Panc1 (cell line): ENCODE results near the gene FCSK. TPM values are rescaled to one million over a fixed set of nuclear protein-coding genes. Genes with fewer than 3 reads are reported as not detected.
"Not testable (repeated sequence)": the region's sequence is repeated elsewhere in the genome, so short reads cannot be mapped to it uniquely, and the experiment has no call there.

ENCODE experiments used
- ATAC-seq: fragments of 200-7000 bp; cut with Tn5 transposase; 2 replicates; pipeline ENCODE4 v1.9.1; 2020; ENCODE audit warnings: mild to moderate bottlenecking, moderate library complexity
- BruUV-seq: library from RNA; stranded (reverse); fragments of 400-500 nt; replicated peaks from 2 replicates; lab custom pipeline; 2021; lab: Mats Ljungman, UMichigan
- CTCF ChIA-PET: fragments of 300-600 bp; sonication (Branson Sonifier 250); formaldehyde crosslinking; loops from one replicate; lab custom pipeline; 2022; ENCODE audit warnings: antibody characterized with exemption; lab: Charles Lee
- POLR2A ChIA-PET: fragments of 300-600 bp; sonication (Branson Sonifier 250); formaldehyde crosslinking; loops from one replicate; lab custom pipeline; 2022; ENCODE audit warnings: antibody characterized with exemption; lab: Charles Lee
- DNase-seq: peaks from one replicate; pipeline ENCODE4 v3.0.0-alpha.2; 2010; ENCODE audit warnings: low read depth, low spot score
- H3K27ac ChIP-seq: 2 replicates; pipeline ENCODE4 v1.5.1; 2011; ENCODE audit warnings: mild to moderate bottlenecking, low read length, inconsistent platforms
- H3K27me3 ChIP-seq: fragments of 200-500 bp; sonication (Bioruptor generic); 2 replicates; pipeline ENCODE4 v1.6.0; 2014; ENCODE audit warnings: low read length, inconsistent platforms; ENCODE audit not compliant: control insufficient read depth, insufficient read depth
- H3K36me3 ChIP-seq: fragments of 200-500 bp; sonication (Bioruptor generic); 2 replicates; pipeline ENCODE4 v1.5.1; 2014; ENCODE audit warnings: inconsistent platforms, mild to moderate bottlenecking, low read length, moderate library complexity; ENCODE audit not compliant: control insufficient read depth, insufficient read depth
- H3K4me1 ChIP-seq: 2 replicates; pipeline ENCODE4 v1.5.1; 2011; ENCODE audit warnings: inconsistent platforms, mild to moderate bottlenecking, low read length, moderate library complexity; ENCODE audit not compliant: control insufficient read depth, insufficient read depth
- H3K4me3 ChIP-seq, 2 experiments: 2 replicates each; pipeline ENCODE4 v1.5.1; 2011 to 2012; ENCODE audit warnings: low read depth in 2 of 2, low read length in 2 of 2, mild to moderate bottlenecking in 2 of 2, inconsistent platforms in 1 of 2, moderate library complexity in 1 of 2
- H3K9me3 ChIP-seq: fragments of 200-500 bp; sonication (Bioruptor generic); 2 replicates; pipeline ENCODE4 v1.5.1; 2014; ENCODE audit warnings: low read depth, mild to moderate bottlenecking, inconsistent platforms, low read length, moderate library complexity; ENCODE audit not compliant: control insufficient read depth, insufficient read depth
- POLR2AphosphoS5 ChIP-seq: IDR thresholded peaks from 2 replicates; pipeline ENCODE4 v1.6.1; 2012; ENCODE audit warnings: mild to moderate bottlenecking, low read depth, low read length, moderate library complexity
- SIN3A ChIP-seq: IDR thresholded peaks from 2 replicates; pipeline ENCODE4 v1.6.1; 2012; ENCODE audit warnings: low read depth, mild to moderate bottlenecking, low read length, moderate library complexity, borderline replicate concordance; ENCODE audit not compliant: insufficient read depth
- TCF7L2 ChIP-seq: IDR thresholded peaks from 2 replicates; pipeline ENCODE4 v1.6.1; 2011; ENCODE audit warnings: mild to moderate bottlenecking, low read depth, low read length, inconsistent platforms
- in situ Hi-C: cut with HindIII; loops from 2 replicates; pipeline ENCODE4 v1.10.0; 2016; ENCODE audit warnings: low sequenced_read_pairs, low pct_unique_long_range_greater_than_20kb
- intact Hi-C: fragments of 100-400 bp; cut with micrococcal nuclease; formaldehyde crosslinking; loops from one replicate; pipeline ENCODE4 v1.10.0; 2022; ENCODE audit not compliant: unreplicated experiment
- total RNA-seq: library from RNA; stranded (reverse); gene quantifications from one replicate; pipeline ENCODE4 v1.2.1, GENCODE V29; 2021; ENCODE audit not compliant: unreplicated experiment
- TF ChIP-seq, protein P1 (sequence below): fragments of 450-650 bp; IDR thresholded peaks from 2 replicates; pipeline ENCODE4 v1.5.1; 2017; ENCODE audit warnings: mild to moderate bottlenecking
- TF ChIP-seq, protein P2 (sequence below), 2 experiments: IDR thresholded peaks; 2 replicates each; pipeline ENCODE4 v1.6.1; 2011 to 2012; ENCODE audit warnings: low read depth in 2 of 2, control low read depth in 1 of 2, low read length in 1 of 2, mild to moderate bottlenecking in 1 of 2, moderate library complexity in 1 of 2; ENCODE audit not compliant: insufficient read depth in 1 of 2

The FCSK gene
- total RNA-seq, 1 experiment from 2014 or later = 16.9 TPM

DNA sequence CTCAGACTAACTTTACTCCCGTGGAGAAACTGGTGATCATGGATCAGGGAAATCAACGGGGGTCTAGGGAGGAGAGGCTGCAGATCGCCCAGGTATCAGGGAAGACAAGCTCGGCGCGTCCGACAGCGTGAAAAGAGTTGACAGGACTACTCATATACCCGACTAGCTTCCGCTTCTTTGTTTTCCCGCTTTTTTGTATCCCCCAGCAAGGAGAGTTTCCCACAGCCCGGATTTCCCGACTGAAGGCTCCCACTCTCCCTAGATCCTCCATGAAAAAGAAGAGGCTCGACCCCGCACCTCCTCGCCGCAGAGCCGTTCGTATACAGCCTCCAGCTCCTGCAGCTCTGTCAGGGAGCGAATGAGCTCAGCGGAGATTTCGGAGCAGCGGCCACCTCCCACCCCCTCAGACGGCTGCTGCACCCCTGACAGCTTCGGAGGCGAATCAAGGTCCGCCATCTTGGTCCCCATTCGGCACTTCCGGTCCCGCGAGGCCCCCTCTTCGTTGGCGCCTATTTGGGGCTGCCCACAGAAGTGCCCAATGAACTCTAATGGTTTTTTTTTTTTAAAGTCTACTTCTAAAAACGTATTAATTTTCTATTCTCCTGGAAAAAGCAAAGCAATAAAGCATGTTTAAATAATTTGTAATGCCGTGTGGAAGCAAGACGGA is 68.8 kb downstream of the FCSK start, which contains the start of gene COG4:
TSS of gene COG4 (minus strand) at position 479 of the 667 bp plus-strand sequence. CDS start at position 468, 11 bp downstream.
- TF ChIP-seq, protein P1, sequence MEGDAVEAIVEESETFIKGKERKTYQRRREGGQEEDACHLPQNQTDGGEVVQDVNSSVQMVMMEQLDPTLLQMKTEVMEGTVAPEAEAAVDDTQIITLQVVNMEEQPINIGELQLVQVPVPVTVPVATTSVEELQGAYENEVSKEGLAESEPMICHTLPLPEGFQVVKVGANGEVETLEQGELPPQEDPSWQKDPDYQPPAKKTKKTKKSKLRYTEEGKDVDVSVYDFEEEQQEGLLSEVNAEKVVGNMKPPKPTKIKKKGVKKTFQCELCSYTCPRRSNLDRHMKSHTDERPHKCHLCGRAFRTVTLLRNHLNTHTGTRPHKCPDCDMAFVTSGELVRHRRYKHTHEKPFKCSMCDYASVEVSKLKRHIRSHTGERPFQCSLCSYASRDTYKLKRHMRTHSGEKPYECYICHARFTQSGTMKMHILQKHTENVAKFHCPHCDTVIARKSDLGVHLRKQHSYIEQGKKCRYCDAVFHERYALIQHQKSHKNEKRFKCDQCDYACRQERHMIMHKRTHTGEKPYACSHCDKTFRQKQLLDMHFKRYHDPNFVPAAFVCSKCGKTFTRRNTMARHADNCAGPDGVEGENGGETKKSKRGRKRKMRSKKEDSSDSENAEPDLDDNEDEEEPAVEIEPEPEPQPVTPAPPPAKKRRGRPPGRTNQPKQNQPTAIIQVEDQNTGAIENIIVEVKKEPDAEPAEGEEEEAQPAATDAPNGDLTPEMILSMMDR = no peak
- TF ChIP-seq, protein P2, sequence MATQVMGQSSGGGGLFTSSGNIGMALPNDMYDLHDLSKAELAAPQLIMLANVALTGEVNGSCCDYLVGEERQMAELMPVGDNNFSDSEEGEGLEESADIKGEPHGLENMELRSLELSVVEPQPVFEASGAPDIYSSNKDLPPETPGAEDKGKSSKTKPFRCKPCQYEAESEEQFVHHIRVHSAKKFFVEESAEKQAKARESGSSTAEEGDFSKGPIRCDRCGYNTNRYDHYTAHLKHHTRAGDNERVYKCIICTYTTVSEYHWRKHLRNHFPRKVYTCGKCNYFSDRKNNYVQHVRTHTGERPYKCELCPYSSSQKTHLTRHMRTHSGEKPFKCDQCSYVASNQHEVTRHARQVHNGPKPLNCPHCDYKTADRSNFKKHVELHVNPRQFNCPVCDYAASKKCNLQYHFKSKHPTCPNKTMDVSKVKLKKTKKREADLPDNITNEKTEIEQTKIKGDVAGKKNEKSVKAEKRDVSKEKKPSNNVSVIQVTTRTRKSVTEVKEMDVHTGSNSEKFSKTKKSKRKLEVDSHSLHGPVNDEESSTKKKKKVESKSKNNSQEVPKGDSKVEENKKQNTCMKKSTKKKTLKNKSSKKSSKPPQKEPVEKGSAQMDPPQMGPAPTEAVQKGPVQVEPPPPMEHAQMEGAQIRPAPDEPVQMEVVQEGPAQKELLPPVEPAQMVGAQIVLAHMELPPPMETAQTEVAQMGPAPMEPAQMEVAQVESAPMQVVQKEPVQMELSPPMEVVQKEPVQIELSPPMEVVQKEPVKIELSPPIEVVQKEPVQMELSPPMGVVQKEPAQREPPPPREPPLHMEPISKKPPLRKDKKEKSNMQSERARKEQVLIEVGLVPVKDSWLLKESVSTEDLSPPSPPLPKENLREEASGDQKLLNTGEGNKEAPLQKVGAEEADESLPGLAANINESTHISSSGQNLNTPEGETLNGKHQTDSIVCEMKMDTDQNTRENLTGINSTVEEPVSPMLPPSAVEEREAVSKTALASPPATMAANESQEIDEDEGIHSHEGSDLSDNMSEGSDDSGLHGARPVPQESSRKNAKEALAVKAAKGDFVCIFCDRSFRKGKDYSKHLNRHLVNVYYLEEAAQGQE (IDR thresholded peaks at IDR 0.05; ENCODE audit: insufficient read depth in 1 of 2, low read depth in 2 of 2, low read length in 1 of 2) = 0 out of 4 replicates have a peak, but pooled peaks of 1 of the 2 experiments have one; percentile 34
- TF ChIP-seq POLR2AphosphoS5 (peak; percentile 36; the same call in 1 of the 2 replicates), SIN3A (peak; percentile 49; the same call in 1 of the 2 replicates), TCF7L2 (no peak)
- H3K27ac ChIP-seq = peak within 1 kb of the TSS; percentile 99
- in situ Hi-C loops (no loop called here), intact Hi-C loops (no loop called here)
- DNase-seq (peak; percentile 42), ATAC-seq (peak; percentile 87)
- TSS peak; percentile 96 for BruUV-seq
- H3K27me3 ChIP-seq = no peaks in the 10 kb centered on the region
- peaks cover 15% of the 10 kb centered on the region for H3K4me1 ChIP-seq
- no peaks in the 10 kb centered on the region for H3K9me3 ChIP-seq
- H3K4me3 ChIP-seq = peak within 1 kb of the TSS; percentile 79 to 99
- ChIA-PET CTCF (no interaction called here), POLR2A (interaction anchor here (0.6 to 0.7 kb wide), 2 partner anchors 123 to 395 kb away, joined by 3 to 4 read pairs; no protein-coding TSS in a partner anchor)
- H3K36me3 ChIP-seq = peaks cover 12% of the 10 kb centered on the region

DNA sequence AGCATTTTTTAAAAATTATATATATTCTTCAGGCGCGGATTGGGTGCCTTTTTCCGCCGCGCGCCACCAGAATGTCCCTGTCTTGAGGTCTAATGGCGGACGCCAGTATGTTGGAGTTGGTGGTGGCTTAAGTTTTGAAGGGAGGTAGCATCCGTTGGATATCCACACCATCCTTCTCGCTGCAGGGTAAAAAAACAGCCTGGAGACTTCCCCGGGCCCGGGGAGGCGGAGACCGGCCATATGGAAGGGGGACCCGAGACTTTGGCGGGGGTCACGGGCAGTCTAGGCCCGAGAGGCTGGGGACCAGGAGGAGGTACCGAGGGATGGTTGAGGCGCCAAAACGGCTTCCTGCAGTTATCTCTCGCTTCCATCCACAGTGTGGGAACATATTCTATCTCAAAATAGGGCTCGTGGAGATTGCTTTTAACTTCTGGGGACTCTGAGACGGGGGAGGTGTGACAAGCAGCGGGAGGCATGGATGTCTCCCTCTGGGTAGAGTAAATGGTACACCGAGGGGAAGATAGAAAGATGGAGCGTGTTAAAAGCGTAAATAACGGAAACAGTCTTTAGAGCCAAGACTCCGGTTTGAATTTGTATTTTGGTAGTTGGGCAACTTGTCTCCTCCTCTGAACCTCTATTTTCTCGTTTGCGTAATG is 69.5 kb downstream of the FCSK start, which contains the start of gene SF3B3:
TSS of gene SF3B3 (plus strand) at position 74 of the 656 bp plus-strand sequence. CDS start 2,841 bp downstream, outside the sequence.
- peaks cover 12% of the 10 kb centered on the region for H3K36me3 ChIP-seq
- intact Hi-C loops (no loop called here), in situ Hi-C loops (no loop called here)
- ChIA-PET CTCF (no interaction called here), POLR2A (interaction anchor here (0.6 kb wide), 1 partner anchor 70 kb away, joined by 11 read pairs; no protein-coding TSS in a partner anchor)
- H3K9me3 ChIP-seq = no peaks in the 10 kb centered on the region
- no TSS peak for BruUV-seq
- H3K4me1 ChIP-seq = peaks cover 15% of the 10 kb centered on the region
- H3K27ac ChIP-seq = peak within 1 kb of the TSS; percentile 99
- no peaks in the 10 kb centered on the region for H3K27me3 ChIP-seq
- H3K4me3 ChIP-seq = peak within 1 kb of the TSS; percentile 79 to 99
- TF ChIP-seq POLR2AphosphoS5 = peak; percentile 87
- TF ChIP-seq, protein P1 = no peak
- TF ChIP-seq SIN3A = 0 out of 2 replicates have a peak, but pooled peaks have one; percentile 44
- peak; percentile 30 for DNase-seq
- ATAC-seq = peak; percentile 83

DNA sequence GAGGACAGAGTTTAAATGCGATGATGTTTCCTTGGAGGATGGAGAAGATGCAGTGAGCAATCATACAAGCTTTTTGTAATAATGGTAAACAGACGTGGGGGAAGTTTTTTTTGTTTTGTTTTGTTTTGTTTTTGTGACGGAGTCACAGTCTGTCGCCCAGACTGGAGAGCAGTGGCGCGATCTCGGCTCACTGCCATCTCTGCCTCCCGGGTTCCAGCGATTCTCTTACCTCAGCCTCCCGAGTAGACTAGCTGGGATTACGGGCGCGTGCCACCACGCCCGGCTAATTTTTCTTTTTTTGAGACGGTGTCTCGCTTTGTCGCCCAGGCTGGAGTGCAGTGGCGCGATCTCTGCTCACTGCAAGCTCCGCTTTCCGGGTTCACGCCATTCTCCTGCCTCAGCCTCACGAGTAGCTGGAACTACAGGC is 70.0 kb downstream of the FCSK start:
- Histone ChIP-seq H3K4me1 (peaks cover 15% of the 10 kb centered on the region), H3K36me3 (peaks cover 15% of the 10 kb centered on the region), H3K27ac (peak overlapping the region; percentile 99), H3K4me3 (peak overlapping the region; percentile 79 to 99)
- H3K9me3 ChIP-seq, H3K27me3 ChIP-seq, intact Hi-C loops, DNase-seq, in situ Hi-C loops, CTCF ChIA-PET: not testable (repeated sequence)
- peak; percentile 45; the same call in 1 of the 2 replicates for ATAC-seq
- POLR2A ChIA-PET = interaction anchor here (0.6 kb wide), 2 partner anchors 38 to 71 kb away, joined by 5 to 11 read pairs; no protein-coding TSS in a partner anchor
- BruUV-seq = TSS peak; percentile 91
